Measurements from ENCODE around the gene NPAS3. TPM values are rescaled to one million over a fixed set of nuclear protein-coding genes. Genes with fewer than 3 reads are reported as not detected.

NPAS3 gene
- total and polyA plus RNA-seq, 2 of the 8 experiments (the other 6 are each of a cell fraction or from before 2014, with no cell fraction given), result 0.11 to 0.60 TPM

DNA sequence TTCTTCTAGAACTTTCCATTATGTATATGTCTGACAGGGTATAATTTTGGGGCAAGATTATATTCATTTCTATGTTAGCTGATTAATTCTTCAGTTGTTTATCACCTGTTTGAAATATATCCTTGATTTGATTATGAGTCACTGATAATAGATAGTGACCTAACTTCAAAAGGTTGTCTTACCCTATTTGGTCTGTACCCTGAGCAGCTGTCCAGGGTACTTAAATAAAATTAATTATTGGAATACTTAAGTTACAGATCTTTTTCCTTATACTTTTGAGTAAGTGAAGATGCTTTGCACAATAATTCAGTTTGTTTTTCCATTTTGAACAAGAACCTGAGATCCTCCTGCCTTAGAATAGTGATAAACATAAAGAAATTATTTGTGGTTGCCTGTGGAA, 13.2 kb upstream of the NPAS3 start:
- Histone ChIP-seq H4K20me1 (replicated peaks in 1 of 2; ENCODE audit: control insufficient read depth in 1 of 2, insufficient read depth in 2 of 2, low read length in 2 of 2) (no peaks in the 10 kb centered on the region), H2BK12ac (ENCODE audit: low read depth, low read length) (no peak overlapping the region), H3K79me2 (ENCODE audit: control insufficient read depth in 1 of 2, insufficient read depth in 2 of 2, low read length in 2 of 2) (no peaks in the 10 kb centered on the region), H3K4me3 (ENCODE audit: extremely low read depth in 1 of 4, insufficient read depth in 2 of 4, low read depth in 3 of 4, low read length in 4 of 4) (no peak overlapping the region), H3K9ac (replicated peaks in 1 of 4; ENCODE audit: extremely low read depth in 1 of 4, low read depth in 3 of 4, low read length in 3 of 4) (no peak overlapping the region), H3K27me3 (replicated peaks in 1 of 4; ENCODE audit: control insufficient read depth in 3 of 4, extremely low read depth in 1 of 4, insufficient read depth in 3 of 4, low read length in 3 of 4) (no peaks in the 10 kb centered on the region), H3K27ac (ENCODE audit: low read depth, low read length) (no peak overlapping the region), H3K4me1 (replicated peaks in 1 of 4; ENCODE audit: control insufficient read depth in 3 of 4, insufficient read depth in 4 of 4, low read length in 3 of 4) (no peaks in the 10 kb centered on the region), H3K79me1 (ENCODE audit: low read depth, low read length) (no peaks in the 10 kb centered on the region), H3K23me2 (ENCODE audit: low read depth, low read length) (no peaks in the 10 kb centered on the region), H3K9me3 (ENCODE audit: insufficient read depth in 2 of 2, low read depth in 1 of 2, low read length in 1 of 2) (no peaks in the 10 kb centered on the region), H2AK5ac (ENCODE audit: low read depth, low read length) (no peak overlapping the region), H3K23ac (ENCODE audit: insufficient read length) (no peak overlapping the region), H4K8ac (ENCODE audit: extremely low read depth, insufficient read depth, low read length) (no peak overlapping the region), H2BK120ac (replicated peaks; ENCODE audit: low read depth, low read length) (no peak overlapping the region), H3K56ac (replicated peaks; ENCODE audit: insufficient read length, low read depth, low read length) (no peak overlapping the region), H3K4me2 (ENCODE audit: insufficient read depth in 1 of 2, low read depth in 2 of 2, low read length in 2 of 2) (no peak overlapping the region), H3K14ac (ENCODE audit: insufficient read length) (no peak overlapping the region), H4K91ac (replicated peaks; ENCODE audit: insufficient read length, low read length) (no peak overlapping the region), H3K4ac (replicated peaks; ENCODE audit: insufficient read length, low read depth, low read length) (no peak overlapping the region), H2BK20ac (ENCODE audit: low read length) (no peak overlapping the region), H3K36me3 (ENCODE audit: control insufficient read depth in 2 of 4, insufficient read depth in 4 of 4, low read length in 3 of 4) (no peaks in the 10 kb centered on the region), H2BK15ac (ENCODE audit: low read length) (no peak overlapping the region), H2AFZ (ENCODE audit: low read length) (no peak overlapping the region), H2BK5ac (ENCODE audit: low read depth, low read length) (no peak overlapping the region), H4K5ac (ENCODE audit: insufficient read length, low read depth, low read length) (no peak overlapping the region), H3K18ac (ENCODE audit: extremely low read depth, low read length) (no peak overlapping the region)
- POLR2A ChIA-PET (ENCODE audit: partially characterized antibody), result interaction anchor here (0.6 kb wide), 1 partner anchor 235 kb away, joined by 3 read pairs; no protein-coding TSS in a partner anchor
- TF ChIP-seq RBBP5 (IDR thresholded peaks at IDR 0.05; ENCODE audit: borderline replicate concordance, low read depth, low read length), result no peak
- no peak for TF ChIP-seq SIN3A (conservative IDR thresholded peaks at IDR 0.05 in 1 of 2, IDR thresholded peaks at IDR 0.05 in 1 of 2; ENCODE audit: low read depth in 1 of 2, low read length in 2 of 2)
- no peak for TF ChIP-seq CBX5 (IDR thresholded peaks at IDR 0.05; ENCODE audit: low read depth, low read length)
- no peak for TF ChIP-seq RNF2 (IDR thresholded peaks at IDR 0.05; ENCODE audit: borderline replicate concordance, low read depth, low read length, missing control alignments, poor library complexity, severe bottlenecking)
- no peak for TF ChIP-seq RFX5 (IDR thresholded peaks at IDR 0.05; ENCODE audit: borderline replicate concordance, low read depth, low read length)
- TF ChIP-seq EZH2 (IDR thresholded peaks at IDR 0.05; ENCODE audit: low read depth, low read length, severe bottlenecking), result no peak
- CTCF ChIA-PET (ENCODE audit: partially characterized antibody), result no interaction called here
- FAIRE-seq (no peak), DNase-seq (ENCODE audit: low read depth in 1 of 2, low spot score in 2 of 2) (no peak)

All from H1 (cell line).